Epithelial cell of esophagus (primary cell): Measurements from ENCODE around the gene UPF1.

Experiments
- DNase-seq: peaks from one replicate; pipeline ENCODE4 v3.0.0; 2010; ENCODE audit warnings: low read depth
- H3K4me3 ChIP-seq: 2 replicates; pipeline ENCODE4 v1.5.1; 2011; ENCODE audit warnings: mild to moderate bottlenecking, low read length, control low read depth
- TF ChIP-seq, protein P1 (sequence below): IDR thresholded peaks from 2 replicates; pipeline ENCODE4 v1.5.1; 2011; ENCODE audit warnings: low read depth, mild to moderate bottlenecking, low read length, control low read depth, inconsistent platforms; ENCODE audit not compliant: insufficient read depth; ENCODE audit errors: missing control alignments

Gene UPF1

DNA sequence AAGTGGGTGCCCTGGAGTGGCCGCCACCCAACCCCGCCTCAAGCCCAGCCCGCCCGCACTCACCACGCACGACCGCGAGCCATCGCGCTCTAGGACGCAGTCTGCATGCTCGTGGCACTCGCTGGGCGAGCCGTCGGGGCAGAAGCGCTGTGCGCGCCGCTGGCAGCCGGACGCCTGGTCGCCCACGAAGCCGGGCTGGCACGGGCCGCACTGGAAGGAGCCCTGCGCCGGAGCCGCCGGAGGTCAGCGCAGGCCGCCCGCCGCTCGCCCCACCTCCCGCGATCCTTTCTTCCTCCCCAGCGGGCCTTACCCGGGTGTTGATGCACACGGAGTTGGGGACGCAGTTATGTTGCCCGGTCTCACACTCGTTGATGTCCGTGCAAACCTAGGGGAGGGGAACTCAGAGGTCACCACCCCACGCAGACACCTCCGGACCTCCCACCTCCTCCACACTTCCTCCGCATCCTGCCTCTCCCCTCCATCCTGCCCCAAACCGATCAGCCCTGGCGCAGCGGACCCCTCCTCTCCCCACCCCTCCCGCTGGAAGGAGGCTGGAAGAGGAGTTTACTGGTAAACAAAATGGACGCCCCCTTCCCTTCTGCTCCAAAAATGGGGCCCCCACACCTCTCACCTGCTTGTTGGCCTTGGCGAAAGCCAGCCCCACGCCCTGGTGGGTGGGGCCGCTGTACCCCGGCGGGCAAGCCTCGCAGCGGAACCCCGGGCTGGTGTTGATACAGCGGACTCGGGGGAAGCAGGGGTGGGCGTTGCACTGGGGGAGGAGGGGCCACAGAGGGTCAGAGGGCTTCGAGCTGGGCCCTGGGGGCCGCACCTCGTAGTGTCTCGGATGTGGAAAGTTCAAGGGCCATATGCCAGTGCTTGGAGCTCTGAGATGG is 43.0 kb upstream of the UPF1 start:
- TF ChIP-seq, protein P1, sequence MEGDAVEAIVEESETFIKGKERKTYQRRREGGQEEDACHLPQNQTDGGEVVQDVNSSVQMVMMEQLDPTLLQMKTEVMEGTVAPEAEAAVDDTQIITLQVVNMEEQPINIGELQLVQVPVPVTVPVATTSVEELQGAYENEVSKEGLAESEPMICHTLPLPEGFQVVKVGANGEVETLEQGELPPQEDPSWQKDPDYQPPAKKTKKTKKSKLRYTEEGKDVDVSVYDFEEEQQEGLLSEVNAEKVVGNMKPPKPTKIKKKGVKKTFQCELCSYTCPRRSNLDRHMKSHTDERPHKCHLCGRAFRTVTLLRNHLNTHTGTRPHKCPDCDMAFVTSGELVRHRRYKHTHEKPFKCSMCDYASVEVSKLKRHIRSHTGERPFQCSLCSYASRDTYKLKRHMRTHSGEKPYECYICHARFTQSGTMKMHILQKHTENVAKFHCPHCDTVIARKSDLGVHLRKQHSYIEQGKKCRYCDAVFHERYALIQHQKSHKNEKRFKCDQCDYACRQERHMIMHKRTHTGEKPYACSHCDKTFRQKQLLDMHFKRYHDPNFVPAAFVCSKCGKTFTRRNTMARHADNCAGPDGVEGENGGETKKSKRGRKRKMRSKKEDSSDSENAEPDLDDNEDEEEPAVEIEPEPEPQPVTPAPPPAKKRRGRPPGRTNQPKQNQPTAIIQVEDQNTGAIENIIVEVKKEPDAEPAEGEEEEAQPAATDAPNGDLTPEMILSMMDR = no peak
- DNase-seq = no peak
- no peak overlapping the region for H3K4me3 ChIP-seq

DNA sequence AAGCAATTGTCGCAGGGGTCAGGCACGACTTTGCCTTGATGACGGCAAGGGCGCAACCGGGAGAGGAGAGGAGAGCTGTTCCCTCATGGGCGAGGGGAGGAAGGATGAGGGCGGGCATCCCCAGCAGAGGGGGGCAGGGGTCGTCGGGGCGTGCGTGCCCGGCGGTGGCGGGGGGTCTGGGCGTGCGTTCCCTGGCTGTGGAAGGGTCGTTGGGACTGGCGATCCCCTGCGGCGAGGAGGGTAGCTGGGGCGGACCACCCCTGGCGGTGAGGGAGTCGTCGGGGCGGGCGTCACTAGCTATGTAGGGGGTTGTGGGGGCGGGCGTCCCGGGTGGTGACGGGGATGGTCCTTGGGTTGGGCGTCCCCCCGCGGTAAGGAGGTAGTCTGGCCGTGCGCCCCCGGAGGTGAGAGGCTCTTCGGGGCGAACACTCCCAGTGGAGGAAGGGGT is 42.3 kb upstream of the UPF1 start:
- DNase-seq = no peak
- H3K4me3 ChIP-seq = no peak overlapping the region
- TF ChIP-seq, protein P1 = no peak

DNA sequence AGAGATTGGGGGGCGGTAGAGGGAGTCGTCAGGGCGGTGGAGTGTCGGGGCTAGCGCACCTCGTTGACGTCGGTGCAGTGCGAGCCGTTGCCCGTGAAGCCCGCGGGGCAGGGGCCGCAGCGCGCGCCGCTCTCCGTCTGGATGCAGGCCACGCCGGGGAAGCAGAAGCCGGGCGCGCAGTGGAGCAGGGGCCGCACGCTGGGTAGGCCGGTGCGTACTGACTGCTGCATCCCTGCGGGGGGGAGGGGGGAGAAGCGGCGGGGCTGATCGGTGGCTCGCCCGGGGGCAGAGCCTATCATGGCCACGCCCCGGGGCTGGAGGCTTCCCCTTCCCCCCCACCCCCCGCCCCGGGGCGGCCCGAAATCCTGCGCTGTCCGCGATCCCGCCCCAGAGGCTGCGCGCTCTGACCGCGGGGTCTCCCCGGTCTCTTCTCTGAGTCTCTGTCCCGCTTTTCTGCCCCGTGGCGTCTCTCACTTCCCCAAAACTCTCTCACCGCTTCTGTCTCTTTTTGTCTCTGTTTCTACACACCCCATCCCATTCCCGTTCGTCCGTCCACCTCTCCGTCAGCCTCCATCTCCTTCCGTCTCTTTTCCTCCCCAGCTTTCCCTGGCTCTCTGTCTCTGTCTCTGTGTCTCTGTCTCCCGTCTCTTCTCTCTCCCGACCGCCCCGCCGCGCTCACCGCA is 41.7 kb upstream of the UPF1 start:
- DNase-seq = no peak
- TF ChIP-seq, protein P1 = no peak
- H3K4me3 ChIP-seq = no peak overlapping the region

DNA sequence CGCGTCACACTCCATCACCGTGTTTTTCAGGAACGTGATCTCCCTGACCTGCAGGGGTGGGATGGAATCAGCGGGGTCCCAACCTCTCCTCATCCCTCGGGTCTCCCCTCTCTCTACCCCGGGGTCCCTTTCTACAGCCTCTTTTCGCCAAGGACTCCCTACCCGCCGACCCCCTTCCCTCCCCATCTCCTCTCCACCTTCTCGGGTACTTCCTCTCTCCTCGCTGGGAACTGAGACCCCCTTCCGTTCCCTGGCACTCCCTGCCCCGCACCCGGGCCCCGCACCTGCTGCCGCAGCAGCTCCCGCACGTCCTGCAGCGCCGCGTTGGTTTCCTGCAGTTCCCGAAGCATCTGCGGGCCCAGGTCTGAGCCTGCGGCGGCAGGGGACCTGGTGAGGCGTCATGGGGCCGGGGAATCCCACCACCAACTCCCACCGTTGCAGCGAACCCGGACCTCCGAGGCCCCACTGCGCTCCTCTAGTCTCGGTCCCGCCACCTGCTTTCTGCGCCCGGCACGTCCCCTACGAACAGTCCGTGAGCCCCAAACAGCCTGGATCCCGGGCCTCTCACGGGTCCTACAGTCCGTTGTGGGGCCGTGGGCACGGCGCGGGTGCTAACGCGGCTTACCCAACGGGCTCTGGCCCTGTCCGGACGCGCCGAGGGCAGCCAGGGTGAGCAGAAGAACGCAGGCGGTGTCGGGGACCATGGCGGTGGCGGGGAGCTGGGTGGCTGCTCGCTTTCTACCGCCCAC is 41.0 kb upstream of the UPF1 start, which contains the start of gene COMP:
Gene COMP, minus strand, starts transcription at position 740 of the 749 bp plus-strand sequence. Its CDS starts 36 bp downstream, at position 704.
- TF ChIP-seq, protein P1 = no peak
- no peak for DNase-seq
- no peak within 1 kb of the TSS for H3K4me3 ChIP-seq

DNA sequence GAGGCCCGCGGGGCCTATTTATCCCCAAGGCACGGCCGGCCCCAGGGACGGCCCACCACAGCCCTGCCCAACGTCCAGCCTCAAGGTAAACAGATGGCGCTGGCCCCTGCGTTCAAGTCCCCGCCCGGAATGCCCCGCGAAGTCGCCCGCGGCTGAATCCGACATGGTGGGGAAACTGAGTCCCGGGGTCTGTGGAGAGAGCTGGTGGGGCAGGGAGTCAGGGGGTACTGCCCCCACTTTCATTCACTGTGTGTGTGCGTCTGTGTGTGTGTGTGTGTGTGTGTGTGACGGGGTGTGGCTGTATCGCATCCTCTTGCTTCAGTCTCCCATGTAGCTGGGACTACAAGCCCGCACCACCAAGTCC is 40.5 kb upstream of the UPF1 start:
- no peak overlapping the region for H3K4me3 ChIP-seq
- DNase-seq = no peak
- TF ChIP-seq, protein P1 = no peak

DNA sequence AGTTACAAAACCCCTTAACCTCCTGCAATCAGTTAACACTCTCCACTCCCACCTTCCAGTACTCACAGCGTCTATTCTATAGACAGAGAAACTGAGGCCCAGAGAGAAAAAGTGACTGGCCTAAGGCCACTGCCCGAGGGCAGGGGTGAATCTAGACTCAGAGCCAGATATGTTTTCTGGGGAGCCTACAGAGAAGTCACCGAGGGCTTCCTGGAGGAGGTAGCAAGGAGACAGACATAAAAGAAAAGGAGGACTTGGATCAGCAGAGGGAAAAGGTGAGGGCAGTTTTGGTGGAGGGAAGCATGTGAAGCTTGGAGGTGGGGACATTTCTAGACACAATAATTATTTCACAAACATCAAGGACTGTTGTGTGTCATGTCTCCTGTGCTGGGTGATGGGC is 39.1 kb upstream of the UPF1 start:
- TF ChIP-seq, protein P1 = no peak
- no peak for DNase-seq
- no peak overlapping the region for H3K4me3 ChIP-seq
